B cell (primary cell): ENCODE data around the gene XXYLT1. TPM values are rescaled to one million over a fixed set of nuclear protein-coding genes. Genes with fewer than 3 reads are reported as not detected.

Source experiments
- ATAC-seq: fragments of 200-7000 bp; cut with Tn5 transposase; one replicate; pipeline ENCODE4 v1.10.0; 2021; ENCODE audit warnings: low read depth, mild to moderate bottlenecking, moderate number of reproducible peaks, moderate library complexity
- CTCF ChIA-PET: fragments of 350-600 bp; sonication (Branson Sonifier 250); formaldehyde crosslinking; loops from one replicate; lab custom pipeline; 2021; ENCODE audit warnings: antibody characterized with exemption, inconsistent platforms; lab: Charles Lee
- POLR2A ChIA-PET: fragments of 350-600 bp; sonication (Branson Sonifier 250); formaldehyde crosslinking; loops from one replicate; lab custom pipeline; 2021; ENCODE audit warnings: antibody characterized with exemption; lab: Charles Lee
- DNase-seq: peaks from one replicate; pipeline ENCODE4 v3.0.0; 2013
- H2AFZ ChIP-seq: 2 replicates; pipeline ENCODE4 v1.6.1; 2012; ENCODE audit warnings: mild to moderate bottlenecking, low read depth, low read length; ENCODE audit not compliant: insufficient read depth, poor library complexity, severe bottlenecking
- H3K27ac ChIP-seq, 2 donors: 1 replicate in 1 of 2; 2 replicates in 1 of 2; pipeline ENCODE4 v1.5.1; 2012 to 2013; ENCODE audit warnings: low read length in 2 of 2, mild to moderate bottlenecking in 2 of 2, moderate library complexity in 1 of 2
- H3K27me3 ChIP-seq, 4 experiments: fragments of 200-600 bp in 1 of 4; sonication (generic) in 1 of 4; replicated peaks in 1 of 4; 1 replicate in 2 of 4; 2 replicates in 2 of 4; pipeline versions ENCODE4 v1.6.1 to v1.7.0; 2013 to 2016; ENCODE audit warnings: low read length in 3 of 4, mild to moderate bottlenecking in 2 of 4, mixed read lengths in 1 of 4, moderate library complexity in 1 of 4; ENCODE audit not compliant: insufficient read depth in 4 of 4, control insufficient read depth in 3 of 4; ENCODE audit errors: control extremely low read depth in 1 of 4
- H3K36me3 ChIP-seq, 2 experiments: replicated peaks in 1 of 2; 1 replicate in 1 of 2; 2 replicates in 1 of 2; pipeline versions ENCODE4 v1.6.1 to v1.7.1; 2013; ENCODE audit warnings: low read length in 1 of 2; ENCODE audit not compliant: insufficient read depth in 2 of 2, control insufficient read depth in 1 of 2; ENCODE audit errors: control extremely low read depth in 1 of 2, extremely low read depth in 1 of 2
- H3K4me1 ChIP-seq, 2 donors: fragments of 200-600 bp in 1 of 2; sonication (generic) in 1 of 2; 1 replicate in 1 of 2; 2 replicates in 1 of 2; pipeline versions ENCODE4 v1.5.1 to v1.6.1; 2013 to 2017; ENCODE audit warnings: low read length in 2 of 2; ENCODE audit not compliant: control insufficient read depth in 2 of 2, insufficient read depth in 2 of 2
- H3K4me2 ChIP-seq: replicated peaks from 2 replicates; pipeline ENCODE3; 2012; ENCODE audit warnings: mild to moderate bottlenecking, low read depth, low read length; ENCODE audit not compliant: poor library complexity, severe bottlenecking
- H3K4me3 ChIP-seq, 5 experiments: fragments of 200-600 bp in 1 of 5; sonication (generic) in 1 of 5; 1 replicate in 3 of 5; 2 replicates in 2 of 5; pipeline versions ENCODE4 v1.5.1 to v1.7.0; 2011 to 2016; ENCODE audit warnings: low read length in 4 of 5, mild to moderate bottlenecking in 4 of 5, low read depth in 2 of 5, control low read depth in 1 of 5, moderate library complexity in 1 of 5; ENCODE audit not compliant: insufficient read depth in 1 of 5; ENCODE audit errors: control extremely low read depth in 1 of 5, extremely low read depth in 1 of 5
- H3K79me2 ChIP-seq: fragments of 200-600 bp; sonication (generic); one replicate; pipeline ENCODE4 v1.6.0; 2016; ENCODE audit warnings: low read length; ENCODE audit not compliant: control insufficient read depth, insufficient read depth
- H3K9ac ChIP-seq: fragments of 200-600 bp; sonication (generic); 2 replicates; pipeline ENCODE4 v1.6.1; 2017; ENCODE audit warnings: mild to moderate bottlenecking, low read length, moderate library complexity
- H3K9me3 ChIP-seq, 3 donors: one replicate each; pipeline versions ENCODE4 v1.6.1 to v1.7.1; 2013; ENCODE audit warnings: low read length in 2 of 3; ENCODE audit not compliant: control insufficient read depth in 2 of 3, insufficient read depth in 1 of 3; ENCODE audit errors: control extremely low read depth in 1 of 3
- H4K20me1 ChIP-seq: 2 replicates; pipeline ENCODE4 v1.6.0; 2012; ENCODE audit warnings: mild to moderate bottlenecking, low read length; ENCODE audit not compliant: insufficient read depth, control insufficient read depth, poor library complexity, severe bottlenecking
- H3K27ac Mint-ChIP-seq: one replicate; pipeline ENCODE4 v1.8.0; 2021; ENCODE audit warnings: mixed read lengths
- H3K27me3 Mint-ChIP-seq: one replicate; pipeline ENCODE4 v1.8.0; 2021; ENCODE audit warnings: mixed read lengths
- H3K4me1 Mint-ChIP-seq: one replicate; pipeline ENCODE4 v1.8.0; 2021; ENCODE audit warnings: mixed read lengths
- H3K4me3 Mint-ChIP-seq: one replicate; pipeline ENCODE4 v1.8.0; 2021; ENCODE audit warnings: mixed read lengths
- H3K9me3 Mint-ChIP-seq: one replicate; pipeline ENCODE4 v1.8.0; 2022; ENCODE audit warnings: mixed read lengths; ENCODE audit not compliant: insufficient read depth
- CTCF ChIP-seq: fragments of 200-600 bp; IDR thresholded peaks from one replicate; pipeline ENCODE4 v1.8.0; 2022; ENCODE audit warnings: antibody characterized with exemption, mild to moderate bottlenecking
- EZH2 ChIP-seq: IDR thresholded peaks from 2 replicates; pipeline ENCODE4 v1.6.1; 2012; ENCODE audit warnings: borderline replicate concordance, low read depth, mild to moderate bottlenecking, moderate library complexity, low read length; ENCODE audit not compliant: insufficient read depth, poor library complexity, severe bottlenecking
- WGBS: methylation state at CpG from one replicate; pipeline ENCODE4 v1.1.5; 2013; ENCODE audit warnings: missing lambda C conversion rate; ENCODE audit not compliant: insufficient coverage; 5-methylcytosine and 5-hydroxymethylcytosine counted together
- intact Hi-C: fragments of 100-400 bp; cut with micrococcal nuclease; formaldehyde crosslinking; loops from one replicate; pipeline ENCODE4 v1.10.0; 2022
- polyA plus RNA-seq: library from polyadenylated mRNA; depleted of rRNA; stranded (reverse); fragments of >200 nt; gene quantifications from 2 replicates; pipeline ENCODE4 v1.2.3, GENCODE V29; 2012
- total RNA-seq, 2 donors: library from RNA; stranded (reverse); fragments of 120-200 nt in 1 of 2; gene quantifications; 1 replicate in 1 of 2; 2 replicates in 1 of 2; pipeline versions ENCODE4 v1.2.3 to v1.2.4, GENCODE V29; 2013 to 2022

The XXYLT1 gene
- total and polyA plus RNA-seq, 2 donors (not counting 1 experiment from before 2014, with no cell fraction given): 2.6 to 11.2 TPM

GRCh38 chr3:195194559-195195206 is 76.3 kb downstream of the XXYLT1 start:
- no peaks in the 10 kb centered on the region for H3K27me3 Mint-ChIP-seq
- H3K9me3 Mint-ChIP-seq: peaks cover 2% of the 10 kb centered on the region
- H3K27ac Mint-ChIP-seq: no peak overlapping the region
- H3K36me3 ChIP-seq: no peaks in the 10 kb centered on the region
- TF ChIP-seq EZH2 (no peak), CTCF (no peak)
- peak overlapping the region; percentile 10 for H2AFZ ChIP-seq
- ATAC-seq: no peak
- no peak for DNase-seq
- no CpG with 5 or more reads among the region's 8 CpGs for WGBS
- POLR2A ChIA-PET: no interaction called here
- no peaks in the 10 kb centered on the region for H3K27me3 ChIP-seq
- peaks cover 6 to 11% (median 7%) of the 10 kb centered on the region in 3 donors for H3K9me3 ChIP-seq
- no peak overlapping the region for H3K4me3 ChIP-seq
- intact Hi-C loops: no loop called here
- H3K4me1 Mint-ChIP-seq: peaks cover 17% of the 10 kb centered on the region
- H3K79me2 ChIP-seq: no peaks in the 10 kb centered on the region
- CTCF ChIA-PET: interaction anchor here (1.3 kb wide), 2 partner anchors 16 to 44 kb away, joined by 3 read pairs; no protein-coding TSS in a partner anchor
- no peak overlapping the region for H3K4me2 ChIP-seq
- H3K4me3 Mint-ChIP-seq: no peak overlapping the region
- H3K4me1 ChIP-seq: peaks cover 5 to 10% of the 10 kb centered on the region in 2 donors
- H3K27ac ChIP-seq: no peak overlapping the region
- no peak overlapping the region for H3K9ac ChIP-seq
- no peaks in the 10 kb centered on the region for H4K20me1 ChIP-seq

GRCh38 chr3:195191580-195191979 is 79.4 kb downstream of the XXYLT1 start:
- ChIA-PET CTCF (no interaction called here), POLR2A (no interaction called here)
- peaks cover 9% of the 10 kb centered on the region for H3K4me1 Mint-ChIP-seq

More at GRCh38 chr3:195191580-195191979, 79.4 kb downstream of the XXYLT1 start:
- Histone ChIP-seq H3K36me3 (no peaks in the 10 kb centered on the region), H2AFZ (no peak overlapping the region), H4K20me1 (no peaks in the 10 kb centered on the region), H3K4me1 (peaks cover 0 to 2% of the 10 kb centered on the region in 2 donors), H3K27me3 (no peaks in the 10 kb centered on the region), H3K79me2 (no peaks in the 10 kb centered on the region), H3K27ac (no peak overlapping the region), H3K4me2 (no peak overlapping the region), H3K9ac (no peak overlapping the region), H3K4me3 (no peak overlapping the region), H3K9me3 (peaks cover 6 to 11% (median 7%) of the 10 kb centered on the region in 3 donors)
- Mint-ChIP-seq H3K27ac (no peak overlapping the region), H3K27me3 (no peaks in the 10 kb centered on the region), H3K9me3 (peaks cover 2% of the 10 kb centered on the region), H3K4me3 (no peak overlapping the region)
- WGBS: no CpG with 5 or more reads among the region's 1 CpG
- no peak for DNase-seq
- ATAC-seq: no peak
- TF ChIP-seq CTCF: no peak
- TF ChIP-seq EZH2: no peak
- intact Hi-C loops: no loop called here
